ENCODE measurements around the gene STARD13.

STARD13 gene

GRCh38 chr13:33132644-33133440 lies 152.7 kb downstream of the STARD13 start:
- Histone ChIP-seq H3K9ac (ENCODE audit: low read depth, low read length) (no peak overlapping the region), H3K4me1 (ENCODE audit: insufficient read depth, low read length) (no peaks in the 10 kb centered on the region), H3K36me3 (ENCODE audit: insufficient read depth, low read length) (no peaks in the 10 kb centered on the region), H3K9me3 (ENCODE audit: control insufficient read depth, insufficient read depth, low read length) (no peaks in the 10 kb centered on the region)

- H3K9ac ChIP-seq (ENCODE audit: low read depth, low read length) = no peak overlapping the region
- H3K9me3 ChIP-seq (ENCODE audit: control insufficient read depth, insufficient read depth, low read length) = no peaks in the 10 kb centered on the region
- H3K4me1 ChIP-seq (ENCODE audit: insufficient read depth, low read length) = 0 out of 2 replicates have a peak, but pooled peaks cover 5% of the 10 kb centered on the region
- H3K36me3 ChIP-seq (ENCODE audit: insufficient read depth, low read length) = no peaks in the 10 kb centered on the region
Observed at GRCh38 chr13:33129886-33130285, 155.7 kb downstream of the STARD13 start.

GRCh38 chr13:33129094-33129832 lies 156.3 kb downstream of the STARD13 start:
- Histone ChIP-seq H3K4me1 (ENCODE audit: insufficient read depth, low read length) (peaks cover 11% of the 10 kb centered on the region; the same call in 1 of the 2 replicates), H3K36me3 (ENCODE audit: insufficient read depth, low read length) (no peaks in the 10 kb centered on the region), H3K9ac (ENCODE audit: low read depth, low read length) (no peak overlapping the region), H3K9me3 (ENCODE audit: control insufficient read depth, insufficient read depth, low read length) (no peaks in the 10 kb centered on the region)

- Histone ChIP-seq H3K9me3 (ENCODE audit: control insufficient read depth, insufficient read depth, low read length) (no peaks in the 10 kb centered on the region), H3K36me3 (ENCODE audit: insufficient read depth, low read length) (no peaks in the 10 kb centered on the region), H3K9ac (ENCODE audit: low read depth, low read length) (no peak overlapping the region), H3K4me1 (ENCODE audit: insufficient read depth, low read length) (peaks cover 23% of the 10 kb centered on the region)
Observed at GRCh38 chr13:33128134-33128533, 157.4 kb downstream of the STARD13 start.

GRCh38 chr13:33127009-33127551 lies 158.5 kb downstream of the STARD13 start:
- H3K9ac ChIP-seq (ENCODE audit: low read depth, low read length) = no peak overlapping the region
- H3K4me1 ChIP-seq (ENCODE audit: insufficient read depth, low read length) = peaks cover 24% of the 10 kb centered on the region
- H3K9me3 ChIP-seq (ENCODE audit: control insufficient read depth, insufficient read depth, low read length) = no peaks in the 10 kb centered on the region
- H3K36me3 ChIP-seq (ENCODE audit: insufficient read depth, low read length) = no peaks in the 10 kb centered on the region

GRCh38 chr13:33125821-33126570 lies 159.6 kb downstream of the STARD13 start:
- peaks cover 24% of the 10 kb centered on the region for H3K4me1 ChIP-seq (ENCODE audit: insufficient read depth, low read length)
- no peaks in the 10 kb centered on the region for H3K36me3 ChIP-seq (ENCODE audit: insufficient read depth, low read length)
- H3K9ac ChIP-seq (ENCODE audit: low read depth, low read length) = no peak overlapping the region
- H3K9me3 ChIP-seq (ENCODE audit: control insufficient read depth, insufficient read depth, low read length) = no peaks in the 10 kb centered on the region

- no peak overlapping the region for H3K9ac ChIP-seq (ENCODE audit: low read depth, low read length)
- no peaks in the 10 kb centered on the region for H3K9me3 ChIP-seq (ENCODE audit: control insufficient read depth, insufficient read depth, low read length)
- peaks cover 24% of the 10 kb centered on the region for H3K4me1 ChIP-seq (ENCODE audit: insufficient read depth, low read length)
- H3K36me3 ChIP-seq (ENCODE audit: insufficient read depth, low read length) = no peaks in the 10 kb centered on the region
Observed at GRCh38 chr13:33123066-33123859, 162.3 kb downstream of the STARD13 start.

GRCh38 chr13:33119856-33120543 lies 165.6 kb downstream of the STARD13 start:
- Histone ChIP-seq H3K4me1 (ENCODE audit: insufficient read depth, low read length) (peaks cover 20% of the 10 kb centered on the region), H3K9ac (ENCODE audit: low read depth, low read length) (no peak overlapping the region), H3K36me3 (ENCODE audit: insufficient read depth, low read length) (no peaks in the 10 kb centered on the region; the same call in 1 of the 2 replicates), H3K9me3 (ENCODE audit: control insufficient read depth, insufficient read depth, low read length) (no peaks in the 10 kb centered on the region)

- no peaks in the 10 kb centered on the region for H3K9me3 ChIP-seq (ENCODE audit: control insufficient read depth, insufficient read depth, low read length)
- no peak overlapping the region for H3K9ac ChIP-seq (ENCODE audit: low read depth, low read length)
- H3K36me3 ChIP-seq (ENCODE audit: insufficient read depth, low read length) = peaks cover 3% of the 10 kb centered on the region; the same call in 1 of the 2 replicates
- peaks cover 12% of the 10 kb centered on the region for H3K4me1 ChIP-seq (ENCODE audit: insufficient read depth, low read length)
Observed at GRCh38 chr13:33119022-33119781, 166.4 kb downstream of the STARD13 start.

- Histone ChIP-seq H3K4me1 (ENCODE audit: insufficient read depth, low read length) (no peaks in the 10 kb centered on the region), H3K9ac (ENCODE audit: low read depth, low read length) (no peak overlapping the region), H3K36me3 (ENCODE audit: insufficient read depth, low read length) (peaks cover 5% of the 10 kb centered on the region; the same call in 1 of the 2 replicates), H3K9me3 (ENCODE audit: control insufficient read depth, insufficient read depth, low read length) (no peaks in the 10 kb centered on the region)
Observed at GRCh38 chr13:33116321-33117010, 169.1 kb downstream of the STARD13 start.

- H3K9ac ChIP-seq (ENCODE audit: low read depth, low read length) = no peak overlapping the region
- H3K9me3 ChIP-seq (ENCODE audit: control insufficient read depth, insufficient read depth, low read length) = no peaks in the 10 kb centered on the region
- H3K4me1 ChIP-seq (ENCODE audit: insufficient read depth, low read length) = no peaks in the 10 kb centered on the region
- H3K36me3 ChIP-seq (ENCODE audit: insufficient read depth, low read length) = peaks cover 5% of the 10 kb centered on the region; the same call in 1 of the 2 replicates
Observed at GRCh38 chr13:33115274-33115673, 170.3 kb downstream of the STARD13 start.

GRCh38 chr13:33114146-33114545 lies 171.4 kb downstream of the STARD13 start:
- Histone ChIP-seq H3K9ac (ENCODE audit: low read depth, low read length) (no peak overlapping the region), H3K36me3 (ENCODE audit: insufficient read depth, low read length) (peaks cover 5% of the 10 kb centered on the region; the same call in 1 of the 2 replicates), H3K9me3 (ENCODE audit: control insufficient read depth, insufficient read depth, low read length) (no peaks in the 10 kb centered on the region), H3K4me1 (ENCODE audit: insufficient read depth, low read length) (no peaks in the 10 kb centered on the region)

All from ES-I3 (cell line).